Measurements from ENCODE around the gene AZGP1.
A peak's percentile ranks its signal among the peaks of the same experiment; 100 is the strongest.
"Not testable (repeated sequence)": the region's sequence is repeated elsewhere in the genome, so short reads cannot be mapped to it uniquely, and the experiment has no call there.

The AZGP1 gene

DNA sequence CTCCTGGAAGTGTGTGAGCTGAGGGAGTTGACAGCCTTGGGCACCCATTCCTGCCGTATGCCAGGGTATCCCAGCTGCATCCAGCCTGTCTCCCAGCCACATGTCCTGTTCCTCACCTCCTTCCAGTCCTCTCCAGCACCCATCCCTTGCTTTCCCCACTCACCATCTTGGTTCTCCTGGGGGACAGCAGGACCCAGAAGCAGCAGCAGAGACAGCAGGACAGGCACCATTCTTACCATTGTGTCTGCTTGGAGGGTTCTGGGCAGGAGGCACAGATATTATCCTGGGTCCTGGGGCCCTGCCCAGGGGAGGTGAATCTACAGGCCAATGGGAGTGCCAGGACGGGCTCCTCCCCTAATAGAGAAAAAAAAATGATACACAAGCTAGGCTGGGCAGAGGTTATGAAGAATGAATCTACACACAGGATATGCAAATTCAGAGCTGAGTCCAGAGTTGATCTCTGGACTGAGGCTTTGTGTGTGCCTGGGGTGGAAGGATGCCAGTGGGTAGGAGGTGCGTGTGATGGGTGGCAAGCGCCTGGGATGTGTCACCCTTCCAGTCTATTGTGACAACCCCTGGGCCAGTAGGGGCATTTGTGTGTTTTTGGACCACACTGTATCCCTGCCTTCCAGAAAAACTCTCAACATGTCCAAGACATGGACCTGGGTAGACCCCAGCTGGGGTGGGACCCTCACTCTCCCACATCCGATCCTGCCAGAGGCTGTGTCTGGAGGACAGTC, at the start of gene AZGP1:
Gene AZGP1, minus strand, starts transcription at position 250 of the 740 bp plus-strand sequence. Its CDS starts 11 bp downstream, at position 239.
- DNase-seq, result no peak

DNA sequence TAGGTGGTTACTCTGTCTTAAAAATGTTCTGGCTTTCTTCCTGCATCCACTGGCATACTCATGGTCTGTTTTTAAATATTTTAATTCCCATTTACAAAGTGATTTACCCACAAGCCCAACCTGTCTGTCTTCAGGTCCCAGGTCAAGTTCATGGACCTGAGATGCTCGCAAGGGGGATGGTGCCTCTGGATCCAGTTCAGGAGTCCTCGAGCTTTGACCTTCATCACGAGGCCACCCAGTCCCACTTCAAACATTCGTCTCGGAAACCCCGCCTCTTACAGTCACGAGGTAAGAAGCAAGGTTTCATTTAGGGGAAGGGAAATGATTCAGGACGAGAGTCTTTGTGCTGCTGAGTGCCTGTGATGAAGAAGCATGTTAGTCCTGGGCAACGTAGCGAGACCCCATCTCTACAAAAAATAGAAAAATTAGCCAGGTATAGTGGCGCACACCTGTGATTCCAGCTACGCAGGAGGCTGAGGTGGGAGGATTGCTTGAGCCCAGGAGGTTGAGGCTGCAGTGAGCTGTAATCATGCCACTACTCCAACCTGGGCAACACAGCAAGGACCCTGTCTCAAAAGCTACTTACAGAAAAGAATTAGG, 48.3 kb upstream of the AZGP1 start:
- DNase-seq, result no peak

DNA sequence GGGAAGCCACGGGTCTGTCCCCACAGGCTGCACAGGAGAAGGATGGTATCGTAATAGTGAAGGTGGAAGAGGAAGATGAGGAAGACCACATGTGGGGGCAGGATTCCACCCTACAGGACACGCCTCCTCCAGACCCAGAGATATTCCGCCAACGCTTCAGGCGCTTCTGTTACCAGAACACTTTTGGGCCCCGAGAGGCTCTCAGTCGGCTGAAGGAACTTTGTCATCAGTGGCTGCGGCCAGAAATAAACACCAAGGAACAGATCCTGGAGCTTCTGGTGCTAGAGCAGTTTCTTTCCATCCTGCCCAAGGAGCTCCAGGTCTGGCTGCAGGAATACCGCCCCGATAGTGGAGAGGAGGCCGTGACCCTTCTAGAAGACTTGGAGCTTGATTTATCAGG, 47.7 kb upstream of the AZGP1 start:
- no peak for DNase-seq

DNA sequence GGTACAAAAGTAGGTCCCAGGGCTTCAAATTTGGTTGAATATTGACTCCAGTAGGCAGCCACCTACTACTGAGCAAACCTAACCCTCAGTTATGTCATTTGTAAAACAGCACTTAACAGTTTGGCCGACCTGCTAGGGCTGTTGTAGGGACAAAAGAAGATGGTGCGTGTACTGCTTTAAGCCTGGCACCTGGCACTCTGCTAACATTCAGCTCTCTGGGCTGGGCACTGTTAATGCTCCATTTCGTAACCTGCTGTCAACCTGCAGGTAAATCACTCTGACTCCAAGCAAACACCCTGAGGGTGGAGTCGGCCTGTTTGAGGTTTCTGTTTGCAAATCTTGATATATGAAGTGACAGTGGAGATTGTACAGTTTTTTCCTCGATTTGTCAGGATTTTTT, 46.8 kb upstream of the AZGP1 start:
- no peak for DNase-seq

DNA sequence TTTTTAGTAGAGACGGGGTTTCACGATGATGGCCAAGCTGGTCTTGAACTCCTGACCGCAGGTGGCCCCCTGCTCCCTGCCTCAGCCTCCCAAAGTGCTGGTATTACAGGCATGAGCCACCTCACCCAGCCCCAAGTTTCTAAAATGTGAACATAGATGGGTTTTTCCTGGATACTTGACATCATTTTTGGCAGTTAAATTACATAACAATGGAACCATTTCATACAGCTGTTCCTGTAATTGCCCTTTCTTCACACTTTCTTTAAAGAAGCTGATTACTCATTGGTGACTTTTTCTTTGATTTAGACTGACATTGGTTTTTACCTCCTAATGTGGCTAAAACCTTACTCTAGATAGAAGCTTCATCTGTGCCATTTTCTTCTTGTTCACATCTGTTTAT, 45.5 kb upstream of the AZGP1 start:
- DNase-seq, result no peak

DNA sequence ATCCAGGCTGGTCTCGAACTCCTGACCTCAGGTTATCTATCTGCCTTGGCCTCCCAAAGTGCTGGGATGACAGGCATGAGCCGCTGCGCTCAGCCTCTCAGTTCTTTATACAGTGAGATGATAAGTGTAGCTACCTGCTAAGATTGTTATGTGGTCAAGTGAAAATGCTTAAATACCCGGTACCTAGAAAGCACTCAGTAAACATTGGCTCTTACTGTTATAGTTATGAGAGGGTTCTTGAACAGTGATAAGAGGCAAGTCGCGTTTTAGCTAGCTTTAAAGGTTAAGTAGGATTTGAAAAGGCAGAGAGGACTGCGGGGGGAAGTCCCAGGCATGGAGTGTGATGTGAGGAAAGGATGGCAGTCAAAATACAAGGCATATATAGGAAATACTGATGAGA, 44.1 kb upstream of the AZGP1 start:
- DNase-seq, result no peak

DNA sequence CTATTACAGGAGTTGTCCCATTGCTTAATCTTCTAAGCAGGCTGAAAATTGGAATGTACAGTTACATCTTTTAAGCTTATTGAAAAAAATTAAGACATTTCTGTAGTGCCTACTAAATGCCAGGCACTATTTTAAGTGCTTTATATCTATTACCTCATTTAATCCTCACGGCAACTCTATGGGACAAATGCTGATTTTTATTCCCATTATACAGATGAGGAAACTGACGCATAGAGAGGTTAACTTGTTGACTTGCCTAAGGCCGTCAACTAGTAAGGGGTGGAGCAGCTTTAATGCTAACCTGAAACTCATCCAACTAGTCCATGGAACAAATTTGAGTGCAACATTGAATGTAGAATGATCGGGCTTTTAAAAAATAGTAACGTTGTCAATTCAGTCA, 42.0 kb upstream of the AZGP1 start:
- no peak for DNase-seq

DNA sequence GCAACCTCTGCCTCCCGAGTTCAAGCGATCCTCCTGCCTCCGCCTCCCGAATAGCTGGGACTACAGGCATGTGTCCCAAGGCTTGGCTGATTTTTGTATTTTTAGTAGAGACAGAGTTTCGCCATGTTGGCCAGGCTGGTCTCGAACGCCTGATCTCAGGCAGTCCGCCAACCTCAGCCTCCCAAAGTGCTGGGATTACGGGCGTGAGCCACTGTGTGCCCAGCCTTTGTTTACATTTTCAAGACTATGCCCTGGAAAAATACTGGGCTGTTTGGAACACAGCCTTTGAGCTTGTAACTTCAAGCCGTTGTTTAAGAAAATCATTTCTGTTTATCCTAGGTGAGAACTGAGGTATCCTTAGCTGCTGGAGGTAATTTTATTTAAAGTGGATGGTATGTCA, 41.5 kb upstream of the AZGP1 start:
- DNase-seq, result no peak

DNA sequence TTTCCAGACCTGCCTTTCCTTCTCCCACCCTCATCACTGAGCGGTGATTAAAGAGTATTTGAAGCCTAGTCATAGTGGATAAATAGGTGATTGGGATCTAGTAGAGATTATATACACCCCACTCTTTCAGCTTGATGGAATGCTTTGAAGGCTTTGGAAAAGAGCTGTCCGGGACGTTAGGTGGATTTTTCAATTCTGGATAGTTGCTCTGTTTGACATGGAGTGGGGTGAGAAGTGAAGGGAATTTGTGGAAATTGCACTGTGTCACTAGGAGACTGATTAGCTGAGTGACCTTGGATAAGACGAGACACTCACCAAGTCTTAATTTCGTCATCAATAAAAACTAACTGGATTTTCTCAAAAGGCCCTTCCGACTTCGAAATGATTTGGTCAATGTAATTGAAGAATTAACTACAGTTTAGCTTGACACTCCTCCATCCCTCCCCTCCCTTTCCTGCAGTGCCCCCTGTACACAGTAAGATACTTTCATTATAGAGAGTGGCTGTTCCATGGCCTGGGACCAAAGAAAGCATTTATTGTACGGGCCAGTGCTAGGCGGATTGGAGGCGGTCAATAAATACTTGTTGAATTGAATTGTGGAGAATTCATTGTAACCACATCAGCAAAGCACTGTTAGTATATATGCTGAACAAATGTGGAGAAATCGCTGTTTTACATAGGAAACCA, 40.5 kb upstream of the AZGP1 start:
- DNase-seq, result no peak

DNA sequence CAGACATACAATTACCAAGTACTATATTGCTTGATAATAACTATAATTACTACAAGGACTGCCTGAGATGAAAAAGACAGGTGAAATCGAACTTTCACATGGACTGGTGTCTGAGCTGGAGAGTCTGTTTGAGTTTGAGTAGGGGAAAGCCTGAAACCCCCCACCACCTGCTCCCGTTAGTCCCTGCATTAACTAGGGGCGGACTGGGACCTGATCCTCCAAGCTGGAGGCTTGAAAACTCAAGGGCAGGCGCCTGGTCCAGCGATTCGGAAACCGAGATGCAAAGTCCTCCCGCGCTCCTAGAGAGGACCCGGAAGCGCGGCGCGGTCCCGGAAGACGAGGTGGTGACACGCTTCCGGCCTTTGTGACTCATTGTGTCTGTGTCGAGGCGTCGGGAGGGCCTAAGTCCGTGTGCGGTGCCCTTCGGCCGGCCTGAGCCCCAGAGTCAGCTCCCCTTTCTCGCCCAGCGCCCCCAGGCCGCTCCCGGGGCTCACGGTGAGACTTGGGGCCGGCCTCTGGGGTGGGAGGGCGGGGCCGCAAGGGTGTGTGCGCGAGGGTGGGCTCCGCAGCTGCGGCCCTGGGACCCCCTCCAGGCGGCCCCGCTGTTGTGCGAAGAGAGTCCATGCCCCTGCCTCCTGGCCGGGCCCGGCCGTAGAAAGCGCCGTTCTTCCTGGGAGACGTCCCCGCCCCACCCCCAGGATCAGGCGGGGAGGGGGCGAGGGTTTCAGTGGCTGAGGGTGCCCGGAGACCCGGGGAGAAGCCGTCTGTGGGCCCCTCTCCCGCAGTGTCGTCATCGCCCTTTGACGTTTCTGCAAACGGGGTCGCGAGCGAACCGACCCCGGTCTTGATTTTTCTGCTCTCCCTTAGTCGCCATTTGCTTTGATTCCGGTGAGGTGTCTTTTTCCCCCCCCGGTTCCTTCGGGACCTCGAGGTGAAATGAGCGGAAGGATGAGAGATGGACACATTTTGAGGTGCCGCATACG, 39.7 kb upstream of the AZGP1 start, which contains the start of gene ZKSCAN1:
Gene ZKSCAN1, plus strand, starts transcription at position 365 of the 983 bp plus-strand sequence. CDS start 7,911 bp downstream, outside the sequence.
- peak; percentile 87 for DNase-seq

DNA sequence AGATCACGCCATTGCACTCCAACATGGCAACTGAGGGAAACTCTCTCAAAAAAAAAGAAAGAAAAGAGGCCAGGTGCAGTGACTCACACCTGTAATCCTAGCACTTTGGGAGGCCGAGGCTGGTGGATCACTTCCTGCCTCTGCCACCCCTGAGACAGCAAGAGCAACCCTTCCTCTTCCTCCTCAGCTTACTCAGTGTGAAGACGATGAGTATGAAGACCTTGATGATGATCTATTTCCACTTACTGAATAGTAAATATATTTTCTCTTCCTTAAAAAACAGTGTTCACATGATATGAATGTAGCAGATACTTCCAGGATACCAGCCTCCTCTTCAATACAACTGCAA, 37.5 kb upstream of the AZGP1 start:
- peak; percentile 43 for DNase-seq

DNA sequence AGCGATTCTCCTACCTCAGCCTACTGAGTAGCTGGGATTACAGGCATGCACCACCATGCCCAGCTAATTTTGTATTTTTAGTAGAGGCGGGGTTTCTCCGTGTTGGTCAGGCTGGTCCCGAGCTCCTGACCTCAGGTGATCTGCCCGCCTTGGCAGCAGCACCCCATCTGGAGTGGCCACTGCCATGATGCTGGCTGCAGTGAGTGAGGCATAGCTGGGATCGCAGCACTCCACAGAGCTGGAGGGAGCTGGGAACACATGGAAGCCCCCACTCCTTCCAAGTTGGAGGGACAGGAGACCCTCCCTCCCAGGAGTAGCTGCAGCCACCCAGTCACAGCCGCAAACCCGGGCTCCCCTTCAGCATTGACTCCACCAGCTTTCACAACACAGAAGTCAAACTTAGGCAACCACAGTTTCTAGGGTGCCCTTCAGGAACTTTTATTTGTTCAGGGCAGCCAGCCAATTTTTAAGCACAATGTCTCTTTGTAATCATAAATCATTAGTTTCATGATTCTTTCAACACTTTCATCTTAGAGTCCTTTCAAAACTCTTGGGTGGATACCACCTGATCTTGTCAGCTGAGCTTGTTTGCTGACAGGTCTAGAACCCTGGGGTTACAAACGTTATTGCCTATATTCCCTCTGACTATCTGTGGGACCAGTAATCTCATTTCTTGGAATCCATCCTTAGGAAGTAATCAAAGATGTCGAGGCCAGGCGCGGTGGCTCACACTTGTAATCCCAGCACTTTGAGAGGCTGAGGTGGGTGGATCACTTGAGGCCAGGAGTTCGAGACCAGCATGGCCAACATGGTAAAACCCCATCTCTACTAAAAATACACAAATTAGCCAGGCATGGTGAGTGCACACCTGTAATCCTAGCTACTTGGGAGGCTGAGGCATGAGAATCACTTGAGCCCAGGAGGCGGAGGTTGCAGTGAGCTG, 36.8 kb upstream of the AZGP1 start:
- not testable (repeated sequence) for DNase-seq

DNA sequence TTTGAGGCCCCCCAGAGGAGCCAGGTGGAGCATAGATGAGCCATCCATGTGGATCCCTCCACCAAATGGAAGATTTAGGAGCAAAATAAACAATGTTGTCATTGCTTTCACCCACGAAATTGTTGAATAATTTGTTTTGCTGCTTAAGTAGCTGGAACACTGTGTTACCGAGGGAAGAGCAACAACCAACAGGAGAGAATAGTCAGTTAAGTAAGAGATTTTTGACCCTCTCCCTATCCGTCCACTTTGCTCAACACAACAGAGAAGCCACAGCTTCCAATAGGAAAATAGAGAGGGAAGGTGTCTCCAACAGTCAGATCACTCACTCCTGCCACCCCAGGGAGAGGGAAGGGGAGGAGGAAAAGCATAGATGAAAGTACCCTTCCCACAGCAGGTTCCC, 35.7 kb upstream of the AZGP1 start:
- no peak for DNase-seq

DNA sequence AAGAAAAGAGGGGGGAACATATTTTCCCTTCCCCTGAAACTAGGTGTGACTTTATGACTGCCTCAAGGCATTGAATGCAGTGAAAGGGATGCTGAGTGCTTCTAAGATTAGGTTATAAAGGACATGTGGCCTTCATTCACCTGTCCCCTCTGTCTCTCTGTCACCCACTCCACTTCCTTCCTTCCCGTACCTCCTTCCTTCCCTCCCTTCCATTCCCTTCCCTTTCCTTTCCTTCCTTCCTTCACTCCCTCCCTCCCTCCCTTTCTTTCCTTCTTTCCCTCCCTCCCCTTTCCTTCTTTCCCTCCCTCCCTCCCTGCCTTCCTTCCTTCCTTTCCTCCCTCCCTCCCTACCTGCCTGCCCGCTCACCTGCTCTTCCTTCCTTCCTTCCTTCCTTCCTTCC, 35.1 kb upstream of the AZGP1 start:
- no peak for DNase-seq

DNA sequence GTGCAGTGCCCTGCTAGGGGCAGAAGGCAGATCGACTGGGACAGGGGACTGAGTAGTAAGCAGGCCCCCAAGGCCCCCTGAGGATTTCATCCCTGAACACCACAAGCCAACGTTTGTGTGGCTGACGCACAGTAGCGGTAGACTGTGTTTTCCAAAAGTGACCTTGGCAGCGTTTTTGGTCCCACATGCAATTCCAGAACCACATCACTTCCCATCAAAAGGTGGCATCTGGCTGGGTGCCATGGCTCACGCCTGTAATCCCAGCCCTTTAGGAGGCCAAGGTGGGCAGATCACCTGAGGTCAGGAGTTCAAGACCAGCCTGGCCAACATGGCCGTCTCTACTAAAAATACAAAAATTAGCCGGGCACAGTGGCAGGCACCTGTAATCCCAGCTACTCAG, 34.1 kb upstream of the AZGP1 start:
- DNase-seq, result not testable (repeated sequence)

DNA sequence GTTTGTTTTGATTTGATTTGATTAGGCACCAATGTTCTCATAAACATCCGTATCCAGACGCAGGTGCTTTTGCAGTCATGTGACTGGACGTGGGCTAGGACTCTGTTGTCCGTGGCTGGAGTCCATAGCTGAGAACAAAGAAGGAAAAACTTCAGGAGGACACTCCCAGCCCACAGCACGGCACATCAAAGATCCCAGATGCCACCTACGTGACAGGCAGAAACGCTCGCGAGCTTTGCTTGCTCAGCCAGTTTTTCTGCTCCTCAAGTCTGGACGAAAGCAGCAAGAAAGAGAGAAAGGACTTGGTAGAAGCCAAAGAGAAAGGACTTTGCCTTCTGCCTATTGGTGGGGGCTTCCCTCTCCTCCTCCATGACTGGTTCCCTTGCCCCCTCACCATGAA, 32.7 kb upstream of the AZGP1 start:
- DNase-seq, result no peak

DNA sequence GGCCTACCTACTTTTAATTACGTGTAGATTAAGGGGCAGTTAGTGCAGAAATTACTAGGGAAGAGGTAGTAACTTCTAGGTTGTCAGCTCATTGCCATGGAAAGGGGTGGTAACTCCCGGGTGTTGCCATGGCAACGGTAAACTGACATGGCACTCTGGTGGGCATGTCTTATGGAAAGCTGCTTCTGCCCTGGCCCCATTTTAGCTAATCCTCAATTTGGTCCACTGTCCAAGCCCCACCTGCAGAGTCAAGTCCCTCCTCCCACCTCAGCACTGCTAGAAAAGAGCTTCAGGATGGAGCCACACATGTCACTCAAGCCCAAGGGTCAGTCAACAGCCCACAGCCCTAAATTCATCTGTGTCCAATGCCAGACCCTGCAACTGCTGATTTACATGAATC, 32.1 kb upstream of the AZGP1 start:
- DNase-seq, result no peak

DNA sequence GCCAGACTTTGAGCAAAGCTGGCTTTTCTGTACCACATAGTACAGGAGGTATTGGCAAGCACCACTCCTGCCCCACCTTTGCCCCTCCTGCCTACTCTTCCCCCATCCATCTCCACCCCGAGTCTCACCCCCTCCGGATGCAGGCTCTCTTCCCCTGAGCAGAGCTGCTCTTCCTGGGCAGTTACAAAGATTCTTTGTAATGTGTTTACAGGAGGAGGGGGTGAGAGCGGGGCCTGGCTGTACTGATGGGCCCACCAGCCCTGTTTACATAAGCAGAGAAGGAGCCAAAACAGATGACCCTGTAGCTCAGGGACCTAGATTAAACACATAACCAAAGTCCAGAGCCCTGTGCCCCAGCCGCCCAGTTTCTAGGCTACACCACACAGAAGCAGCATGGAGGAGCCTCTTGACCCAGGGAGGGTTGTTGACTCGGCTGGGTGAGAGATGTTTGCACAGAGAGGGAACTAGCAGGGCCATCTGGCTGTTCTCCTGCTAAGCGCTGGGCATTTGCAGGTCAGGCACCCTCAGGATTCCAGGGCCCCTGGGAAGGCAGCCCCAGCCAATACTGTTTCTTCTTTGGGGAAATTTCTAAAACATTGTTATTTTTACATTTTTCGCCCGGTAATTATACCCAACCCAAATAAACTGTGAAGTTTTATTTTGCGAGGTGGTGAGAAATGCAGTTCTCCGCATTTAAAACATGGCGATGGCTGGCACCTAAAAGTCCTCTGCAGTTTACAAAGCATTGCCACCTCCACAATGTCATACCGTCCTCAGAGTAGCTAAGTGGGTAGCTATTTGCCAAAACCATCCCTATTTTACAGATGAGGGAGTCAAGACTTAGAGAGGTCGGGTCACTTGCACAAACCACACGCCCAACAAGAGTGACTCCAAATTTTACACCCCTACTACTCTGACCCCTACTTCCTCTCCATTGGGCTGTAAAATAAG, 28.2 kb upstream of the AZGP1 start:
- DNase-seq, result no peak

DNA sequence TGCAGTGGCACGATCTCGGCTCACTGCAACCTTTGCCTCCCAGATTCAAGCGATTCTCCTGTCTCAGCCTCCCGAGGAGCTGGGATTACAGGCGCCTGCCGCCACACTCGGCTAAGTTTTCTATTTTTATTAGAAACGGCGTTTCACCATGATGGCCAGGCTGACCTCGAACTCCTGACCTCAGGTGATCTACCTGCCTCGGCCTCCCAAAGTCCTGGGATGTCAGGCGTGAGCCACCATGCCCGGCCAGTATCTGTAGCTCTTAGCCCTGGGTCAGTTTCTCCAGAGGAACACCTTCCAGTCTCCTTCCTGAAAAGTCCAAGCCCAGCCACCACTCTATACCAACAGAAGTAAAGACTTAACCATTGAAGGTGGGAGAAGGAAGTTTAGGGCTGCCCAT, 24.4 kb upstream of the AZGP1 start:
- no peak for DNase-seq

DNA sequence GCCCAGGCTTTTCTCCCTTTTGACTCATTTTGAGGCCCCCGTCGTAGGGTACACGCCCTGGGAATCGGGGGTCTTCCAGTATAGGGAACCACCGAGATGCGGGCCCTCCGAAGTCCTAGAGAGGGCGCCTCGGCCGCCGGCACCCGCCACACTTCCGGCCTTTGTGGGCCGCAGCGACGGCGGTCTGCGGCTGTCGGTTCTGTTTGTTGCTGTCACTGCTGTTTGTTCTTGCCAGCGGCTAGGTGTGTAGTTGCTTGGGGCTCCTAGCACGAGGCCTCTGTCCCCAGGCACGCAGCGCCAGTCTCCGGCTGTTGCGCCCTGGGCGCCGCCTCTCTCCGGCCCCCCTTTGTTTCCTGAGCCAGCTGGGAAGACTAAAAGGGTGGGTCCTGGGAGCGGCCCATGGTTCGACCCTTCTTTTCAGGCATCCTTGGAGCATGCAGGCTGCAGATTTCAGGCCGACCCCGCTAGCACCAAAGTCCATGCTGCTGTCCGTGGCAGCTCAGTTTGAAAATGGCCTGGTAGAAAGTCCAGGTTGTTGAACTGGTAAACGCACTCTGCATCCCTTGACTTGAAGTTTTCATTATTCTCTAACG, 21.8 kb upstream of the AZGP1 start:
- DNase-seq, result peak; percentile 76
